Endothelial cell of umbilical vein (primary cell): Measurements from ENCODE around the gene APCDD1. TPM values are rescaled to one million over a fixed set of nuclear protein-coding genes. Genes with fewer than 3 reads are reported as not detected.

ENCODE experiments used
- BruUV-seq: library from RNA; stranded (reverse); fragments of 400-500 nt; replicated peaks from 2 replicates; lab custom pipeline; 2021; lab: Mats Ljungman, UMichigan
- CTCF ChIA-PET: fragments of 300-600, 350-600 bp; sonication (Branson Sonifier 250); formaldehyde crosslinking; loops from one replicate; lab custom pipeline; 2021; ENCODE audit warnings: antibody characterized with exemption, inconsistent platforms; lab: Charles Lee
- POLR2A ChIA-PET: fragments of 300-600, 350-600 bp; sonication (Branson Sonifier 250); formaldehyde crosslinking; loops from one replicate; lab custom pipeline; 2021; ENCODE audit warnings: antibody characterized with exemption, inconsistent platforms; lab: Charles Lee
- DNase-seq: peaks from one replicate; pipeline ENCODE4 v3.0.0-alpha.2; 2011; ENCODE audit warnings: low read depth, low spot score
- FAIRE-seq: peaks from 2 replicates; lab custom pipeline; 2011; peaks lifted over from hg19 to GRCh38; lab: Jason Lieb, UNC
- H2AFZ ChIP-seq: 2 replicates; pipeline ENCODE4 v1.6.0; 2012; ENCODE audit warnings: low read depth, low read length, control low read depth, inconsistent platforms
- H3K27ac ChIP-seq: 2 replicates; pipeline ENCODE4 v1.5.1; 2011; ENCODE audit warnings: low read depth, mild to moderate bottlenecking, control low read depth, low read length, moderate library complexity; ENCODE audit not compliant: insufficient read depth
- H3K27me3 ChIP-seq, 2 experiments: 2 replicates each; pipeline versions ENCODE4 v1.6.0 to v1.6.1; 2011; ENCODE audit warnings: low read length in 2 of 2, mixed read lengths in 1 of 2; ENCODE audit not compliant: control insufficient read depth in 2 of 2, insufficient read depth in 2 of 2
- H3K36me3 ChIP-seq, 2 experiments: 2 replicates in 1 of 2; 3 replicates in 1 of 2; pipeline ENCODE4 v1.5.1; 2011; ENCODE audit warnings: low read length in 2 of 2, mild to moderate bottlenecking in 1 of 2, moderate library complexity in 1 of 2; ENCODE audit not compliant: control insufficient read depth in 2 of 2, insufficient read depth in 2 of 2; ENCODE audit errors: extremely low read depth in 1 of 2
- H3K4me1 ChIP-seq: 3 replicates; pipeline ENCODE4 v1.5.1; 2011; ENCODE audit warnings: mild to moderate bottlenecking, low read length; ENCODE audit not compliant: control insufficient read depth, insufficient read depth; ENCODE audit errors: extremely low read depth
- H3K4me2 ChIP-seq: 2 replicates; pipeline ENCODE4 v1.6.1; 2011; ENCODE audit warnings: low read length, control low read depth, mixed read lengths; ENCODE audit not compliant: insufficient read depth
- H3K4me3 ChIP-seq, 3 experiments: fragments of 200-600 bp in 1 of 3; sonication (generic), shearing (Covaris generic) in 1 of 3; replicated peaks in 1 of 3; 2 replicates each; pipeline ENCODE4 v1.5.1; 2011 to 2016; ENCODE audit warnings: control low read depth in 3 of 3, low read length in 3 of 3, mild to moderate bottlenecking in 2 of 3, inconsistent platforms in 1 of 3, low read depth in 1 of 3, moderate library complexity in 1 of 3; ENCODE audit not compliant: insufficient read depth in 1 of 3
- H3K79me2 ChIP-seq: 2 replicates; pipeline ENCODE4 v1.6.0; 2012; ENCODE audit warnings: low read length, inconsistent platforms; ENCODE audit not compliant: control insufficient read depth, insufficient read depth
- H3K9ac ChIP-seq: replicated peaks from 2 replicates; pipeline ENCODE3; 2011; ENCODE audit warnings: low read length, control low read depth; ENCODE audit not compliant: insufficient read depth; ENCODE audit errors: extremely low read depth
- H3K9me1 ChIP-seq: replicated peaks from 3 replicates; pipeline ENCODE4 v1.6.0; 2011; ENCODE audit warnings: mild to moderate bottlenecking, low read length; ENCODE audit not compliant: control insufficient read depth, insufficient read depth; ENCODE audit errors: extremely low read depth
- H3K9me3 ChIP-seq: replicated peaks from 2 replicates; pipeline ENCODE4 v1.5.1; 2012; ENCODE audit warnings: low read length, inconsistent platforms; ENCODE audit not compliant: control insufficient read depth, insufficient read depth
- H4K20me1 ChIP-seq: replicated peaks from 2 replicates; pipeline ENCODE3; 2011; ENCODE audit warnings: mild to moderate bottlenecking, low read length; ENCODE audit not compliant: control insufficient read depth, insufficient read depth; ENCODE audit errors: extremely low read depth
- CTCF ChIP-seq, 2 donors: IDR thresholded peaks; 1 replicate in 1 of 2; 2 replicates in 1 of 2; pipeline ENCODE4 v1.5.1; 2011; ENCODE audit warnings: low read length in 2 of 2, mild to moderate bottlenecking in 2 of 2, moderate library complexity in 2 of 2, control low read depth in 1 of 2, inconsistent platforms in 1 of 2, low read depth in 1 of 2; ENCODE audit not compliant: insufficient read depth in 1 of 2; ENCODE audit errors: extremely low read depth in 1 of 2
- EZH2 ChIP-seq: IDR thresholded peaks from 2 replicates; pipeline ENCODE4 v1.6.1; 2012; ENCODE audit warnings: borderline replicate concordance, low read depth, mild to moderate bottlenecking, moderate library complexity, low read length, inconsistent platforms; ENCODE audit not compliant: severe bottlenecking
- FOS ChIP-seq: IDR thresholded peaks from 2 replicates; pipeline ENCODE4 v1.6.1; 2011; ENCODE audit warnings: mild to moderate bottlenecking, low read length, moderate library complexity, borderline replicate concordance; ENCODE audit not compliant: insufficient read depth
- JUN ChIP-seq: IDR thresholded peaks from 2 replicates; pipeline ENCODE4 v1.6.1; 2011; ENCODE audit warnings: borderline replicate concordance, low read depth; ENCODE audit not compliant: insufficient read length, insufficient read depth
- MYC ChIP-seq: IDR thresholded peaks from one replicate; pipeline ENCODE4 v1.6.1; 2011; ENCODE audit warnings: mild to moderate bottlenecking, low read depth, low read length
- POLR2A ChIP-seq: IDR thresholded peaks from 2 replicates; pipeline ENCODE4 v1.6.1; 2012; ENCODE audit warnings: low read depth, mild to moderate bottlenecking, control low read depth, low read length
- POLR2AphosphoS5 ChIP-seq: IDR thresholded peaks from 2 replicates; pipeline ENCODE4 v1.6.1; 2012; ENCODE audit warnings: low read depth, mild to moderate bottlenecking, control low read depth, low read length, moderate library complexity; ENCODE audit not compliant: insufficient read depth
- dilution Hi-C: fragments of 300-500 bp; cut with MboI; formaldehyde crosslinking; loops from one replicate; pipeline ENCODE4 v1.15.0; 2019; ENCODE audit warnings: low sequenced_read_pairs; ENCODE audit not compliant: extremely low pct_ligation_motif_present
- intact Hi-C: fragments of 100-400 bp; cut with micrococcal nuclease; formaldehyde crosslinking; loops from one replicate; pipeline ENCODE4 v1.10.0; 2022
- polyA plus RNA-seq, 4 experiments: library from polyadenylated mRNA; depleted of rRNA in 3 of 4; stranded (reverse) in 3 of 4; unstranded in 1 of 4; fragments of >200 nt; gene quantifications; 2 replicates each; pipeline versions ENCODE4 v1.2.1 to v1.2.3, GENCODE V29; 2011 to 2012; ENCODE audit warnings: missing spikeins in 1 of 4
- total RNA-seq: library from RNA; stranded (reverse); gene quantifications from 2 replicates; pipeline ENCODE4 v1.2.3, GENCODE V29; 2021
- TF ChIP-seq, protein P1 (sequence below): IDR thresholded peaks from 2 replicates; pipeline ENCODE4 v1.6.1; 2011; ENCODE audit not compliant: insufficient read depth, insufficient read length

The APCDD1 gene
- total and polyA plus RNA-seq, 2 donors (not counting 3 experiments of a cell fraction or from before 2014, with no cell fraction given): 0.95 to 1.4 TPM

GRCh38 chr18:10465174-10465939, 10.9 kb downstream of the APCDD1 start:
- Histone ChIP-seq H3K79me2 (no peaks in the 10 kb centered on the region), H3K4me1 (no peaks in the 10 kb centered on the region), H2AFZ (no peak overlapping the region), H4K20me1 (no peaks in the 10 kb centered on the region), H3K36me3 (no peaks in the 10 kb centered on the region), H3K9me1 (no peaks in the 10 kb centered on the region), H3K4me3 (no peak overlapping the region), H3K9me3 (no peaks in the 10 kb centered on the region), H3K9ac (no peak overlapping the region), H3K27ac (no peak overlapping the region), H3K27me3 (peaks cover 1 to 5% of the 10 kb centered on the region in 2 experiments), H3K4me2 (no peak overlapping the region)
- FAIRE-seq (no peak), DNase-seq (no peak)
- BruUV-seq: no TSS peak
- ChIA-PET CTCF (no interaction called here), POLR2A (no interaction called here)
- dilution Hi-C loops (no loop called here), intact Hi-C loops (no loop called here)
- TF ChIP-seq FOS (no peak), CTCF (IDR thresholded peaks at IDR 0.05; ENCODE audit: extremely low read depth in 1 of 2, insufficient read depth in 1 of 2, low read depth in 1 of 2, low read length in 2 of 2) (no peak), POLR2A (no peak), EZH2 (no peak), POLR2AphosphoS5 (no peak), JUN (no peak), MYC (no peak)
- TF ChIP-seq, protein P1, sequence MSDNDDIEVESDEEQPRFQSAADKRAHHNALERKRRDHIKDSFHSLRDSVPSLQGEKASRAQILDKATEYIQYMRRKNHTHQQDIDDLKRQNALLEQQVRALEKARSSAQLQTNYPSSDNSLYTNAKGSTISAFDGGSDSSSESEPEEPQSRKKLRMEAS: no peak
